SK-N-SH (cell line): ENCODE results near the gene TMCC2.

ENCODE experiments used
- EP300 ChIP-seq, 2 experiments: IDR thresholded peaks; 2 replicates each; pipeline versions ENCODE4 v1.4.0 to v1.6.1; 2012; ENCODE audit warnings: borderline replicate concordance in 1 of 2, low read depth in 1 of 2, low read length in 1 of 2
- GABPA ChIP-seq: IDR thresholded peaks from 2 replicates; pipeline ENCODE4 v1.4.0; 2012; ENCODE audit warnings: low read depth, mild to moderate bottlenecking
- NRF1 ChIP-seq: IDR thresholded peaks from 2 replicates; pipeline ENCODE4 v1.6.1; 2012; ENCODE audit warnings: low read depth, mild to moderate bottlenecking, low read length
- POLR2AphosphoS5 ChIP-seq: IDR thresholded peaks from 2 replicates; pipeline ENCODE4 v1.6.1; 2012; ENCODE audit warnings: low read depth, low read length
- RXRA ChIP-seq: IDR thresholded peaks from 2 replicates; pipeline ENCODE4 v1.4.0; 2012; ENCODE audit warnings: low read depth, mild to moderate bottlenecking, borderline replicate concordance
- TAF1 ChIP-seq: IDR thresholded peaks from 2 replicates; pipeline ENCODE4 v1.6.1; 2012; ENCODE audit warnings: low read depth, mild to moderate bottlenecking, low read length, moderate library complexity, borderline replicate concordance
- YY1 ChIP-seq: IDR thresholded peaks from 2 replicates; pipeline ENCODE4 v1.4.0; 2012; ENCODE audit warnings: low read depth, mild to moderate bottlenecking
- TF ChIP-seq, protein P1 (sequence below): fragments of 200-600 bp; sonication (generic); IDR thresholded peaks from 2 replicates; pipeline ENCODE4 v1.6.1; 2017; ENCODE audit warnings: antibody characterized with exemption, mild to moderate bottlenecking, moderate library complexity
- TF ChIP-seq, protein P2 (sequence below): IDR thresholded peaks from 2 replicates; pipeline ENCODE4 v1.4.0; 2012; ENCODE audit warnings: low read depth

DNA sequence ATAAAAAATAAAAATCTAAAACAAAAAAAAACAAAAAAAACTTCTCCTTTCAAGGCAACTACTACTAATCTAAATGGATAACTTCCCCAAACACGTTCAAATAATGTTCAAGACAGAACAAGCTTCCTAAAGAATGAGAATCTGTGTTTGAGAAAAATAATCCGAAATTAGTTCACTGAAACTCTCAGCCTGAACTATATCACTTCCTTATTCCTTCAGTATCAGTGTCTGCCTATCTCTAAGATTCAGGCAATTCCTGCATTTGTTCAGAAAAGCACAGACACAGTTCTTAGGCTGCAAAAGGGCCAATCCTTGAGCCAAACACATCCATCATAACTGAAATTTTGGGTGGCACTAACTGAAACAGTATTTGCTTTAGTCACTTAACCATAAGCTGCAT is 38.6 kb upstream of the TMCC2 start:
- TF ChIP-seq, protein P1, sequence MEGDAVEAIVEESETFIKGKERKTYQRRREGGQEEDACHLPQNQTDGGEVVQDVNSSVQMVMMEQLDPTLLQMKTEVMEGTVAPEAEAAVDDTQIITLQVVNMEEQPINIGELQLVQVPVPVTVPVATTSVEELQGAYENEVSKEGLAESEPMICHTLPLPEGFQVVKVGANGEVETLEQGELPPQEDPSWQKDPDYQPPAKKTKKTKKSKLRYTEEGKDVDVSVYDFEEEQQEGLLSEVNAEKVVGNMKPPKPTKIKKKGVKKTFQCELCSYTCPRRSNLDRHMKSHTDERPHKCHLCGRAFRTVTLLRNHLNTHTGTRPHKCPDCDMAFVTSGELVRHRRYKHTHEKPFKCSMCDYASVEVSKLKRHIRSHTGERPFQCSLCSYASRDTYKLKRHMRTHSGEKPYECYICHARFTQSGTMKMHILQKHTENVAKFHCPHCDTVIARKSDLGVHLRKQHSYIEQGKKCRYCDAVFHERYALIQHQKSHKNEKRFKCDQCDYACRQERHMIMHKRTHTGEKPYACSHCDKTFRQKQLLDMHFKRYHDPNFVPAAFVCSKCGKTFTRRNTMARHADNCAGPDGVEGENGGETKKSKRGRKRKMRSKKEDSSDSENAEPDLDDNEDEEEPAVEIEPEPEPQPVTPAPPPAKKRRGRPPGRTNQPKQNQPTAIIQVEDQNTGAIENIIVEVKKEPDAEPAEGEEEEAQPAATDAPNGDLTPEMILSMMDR = no peak
- TF ChIP-seq, protein P2, sequence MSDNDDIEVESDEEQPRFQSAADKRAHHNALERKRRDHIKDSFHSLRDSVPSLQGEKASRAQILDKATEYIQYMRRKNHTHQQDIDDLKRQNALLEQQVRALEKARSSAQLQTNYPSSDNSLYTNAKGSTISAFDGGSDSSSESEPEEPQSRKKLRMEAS = no peak
- no peak for TF ChIP-seq RXRA
- no peak for TF ChIP-seq YY1
- no peak for TF ChIP-seq GABPA
- TF ChIP-seq TAF1 = no peak
- TF ChIP-seq NRF1 = no peak
- TF ChIP-seq POLR2AphosphoS5 = no peak
- TF ChIP-seq EP300 (IDR thresholded peaks at IDR 0.05; ENCODE audit: borderline replicate concordance in 1 of 2, low read depth in 1 of 2, low read length in 1 of 2) = no peak
